ENCODE data around the gene TAMALIN. TPM values are rescaled to one million over a fixed set of nuclear protein-coding genes. Genes with fewer than 3 reads are reported as not detected.

Gene TAMALIN
- total and polyA plus RNA-seq, 7 experiments from 2014 or later: 1.1 to 501 (median 30.1) TPM

- Histone ChIP-seq H3K4me1 (ENCODE audit: control insufficient read depth in 2 of 2, insufficient read depth in 2 of 2, low read length in 2 of 2) (peaks cover 21 to 22% of the 10 kb centered on the region in 2 donors), H3K27ac (ENCODE audit: low read depth, low read length) (no peak overlapping the region), H3K36me3 (ENCODE audit: control insufficient read depth in 2 of 3, insufficient read depth in 3 of 3, low read length in 3 of 3) (no peaks in the 10 kb centered on the region), H3K27me3 (ENCODE audit: control insufficient read depth in 2 of 2, insufficient read depth in 2 of 2, low read length in 2 of 2) (no peaks in the 10 kb centered on the region), H3K4me3 (ENCODE audit: low read length) (no peak overlapping the region), H3K9me3 (ENCODE audit: control insufficient read depth in 2 of 3, low read length in 3 of 3) (no peaks in the 10 kb centered on the region)
- Mint-ChIP-seq H3K4me3 (peak overlapping the region; percentile 49 to 98 (median 94)), H3K9me3 (peaks cover 0 to 3% (median 0%) of the 10 kb centered on the region in 11 donors), H3K27ac (peak overlapping the region; percentile 39 to 100 (median 99)), H3K27me3 (peaks cover 0 to 9% (median 0%) of the 10 kb centered on the region in 5 donors), H3K36me3 (peaks cover 0 to 2% (median 0%) of the 10 kb centered on the region in 5 donors), H3K4me1 (peaks cover 21 to 44% (median 37%) of the 10 kb centered on the region in 7 donors)
- POLR2A ChIA-PET: no interaction called here
- DNase-seq (no peak), ATAC-seq (no peak)
- CTCF ChIA-PET: interaction anchor here (2.1 kb wide), 1 partner anchor 23 kb away, joined by 16 read pairs; no protein-coding TSS in a partner anchor
- intact Hi-C loops (cut with micrococcal nuclease): no loop called here
These were observed 42.5 kb downstream of the TAMALIN start for GRCh38 chr12:52049286-52049685.

- Mint-ChIP-seq H3K9me3 (peaks cover 0 to 2% (median 0%) of the 10 kb centered on the region in 11 donors), H3K27ac (peak overlapping the region; percentile 39 to 100 (median 99)), H3K27me3 (peaks cover 0 to 9% (median 0%) of the 10 kb centered on the region in 5 donors), H3K36me3 (peaks cover 0 to 2% (median 0%) of the 10 kb centered on the region in 5 donors), H3K4me1 (peaks cover 23 to 44% (median 37%) of the 10 kb centered on the region in 7 donors), H3K4me3 (peak overlapping the region; percentile 49 to 98 (median 94))
- ATAC-seq (no peak), DNase-seq (no peak)
- intact Hi-C loops (cut with micrococcal nuclease): loop anchor here (2.0 to 10.0 kb wide), 5 partner anchors 43 to 1965 kb away; partner anchors contain the start of genes EIF4B (in 1 of the 2), GALNT6 (in 1 of the 2), SMARCD1 (in 1 of the 2) and TAMALIN (in 1 of the 2)
- Histone ChIP-seq H3K9me3 (ENCODE audit: control insufficient read depth in 2 of 3, low read length in 3 of 3) (no peaks in the 10 kb centered on the region), H3K36me3 (ENCODE audit: control insufficient read depth in 2 of 3, insufficient read depth in 3 of 3, low read length in 3 of 3) (peaks cover 0 to 2% (median 0%) of the 10 kb centered on the region in 3 experiments), H3K27me3 (ENCODE audit: control insufficient read depth in 2 of 2, insufficient read depth in 2 of 2, low read length in 2 of 2) (no peaks in the 10 kb centered on the region), H3K4me3 (ENCODE audit: low read length) (no peak overlapping the region), H3K4me1 (ENCODE audit: control insufficient read depth in 2 of 2, insufficient read depth in 2 of 2, low read length in 2 of 2) (peaks cover 21 to 22% of the 10 kb centered on the region in 2 donors), H3K27ac (ENCODE audit: low read depth, low read length) (no peak overlapping the region)
- ChIA-PET CTCF (interaction anchor here (3.3 kb wide), 1 partner anchor 24 kb away, joined by 17 read pairs; no protein-coding TSS in a partner anchor), POLR2A (no interaction called here)
These were observed 42.9 kb downstream of the TAMALIN start for GRCh38 chr12:52049688-52050087.

- POLR2A ChIA-PET: interaction anchor here (1.2 to 1.7 kb wide), 6 partner anchors 12 to 43 kb away, joined by 4 to 10 read pairs (median 4); no protein-coding TSS in a partner anchor
- Mint-ChIP-seq H3K27ac (peak overlapping the region; percentile 39 to 100 (median 99)), H3K9me3 (peaks cover 0 to 2% (median 0%) of the 10 kb centered on the region in 11 donors), H3K36me3 (peaks cover 0 to 2% (median 0%) of the 10 kb centered on the region in 5 donors), H3K27me3 (peaks cover 0 to 9% (median 0%) of the 10 kb centered on the region in 5 donors), H3K4me3 (peak overlapping the region; percentile 73 to 98 (median 94)), H3K4me1 (peaks cover 23 to 44% (median 37%) of the 10 kb centered on the region in 7 donors)
- ATAC-seq: peak; percentile 12
- Histone ChIP-seq H3K27ac (ENCODE audit: low read depth, low read length) (peak overlapping the region; percentile 87), H3K9me3 (ENCODE audit: control insufficient read depth in 2 of 3, low read length in 3 of 3) (no peaks in the 10 kb centered on the region), H3K4me1 (ENCODE audit: control insufficient read depth in 2 of 2, insufficient read depth in 2 of 2, low read length in 2 of 2) (peaks cover 21 to 22% of the 10 kb centered on the region in 2 donors), H3K27me3 (ENCODE audit: control insufficient read depth in 2 of 2, insufficient read depth in 2 of 2, low read length in 2 of 2) (no peaks in the 10 kb centered on the region), H3K36me3 (ENCODE audit: control insufficient read depth in 2 of 3, insufficient read depth in 3 of 3, low read length in 3 of 3) (peaks cover 0 to 8% (median 0%) of the 10 kb centered on the region in 3 experiments), H3K4me3 (ENCODE audit: low read length) (peak overlapping the region; percentile 71)
- peak in 2 of 9 donors; percentile 31 to 69 for DNase-seq
- intact Hi-C loops (cut with micrococcal nuclease): loop anchor here (2.0 to 10.0 kb wide), 5 partner anchors 43 to 1965 kb away; partner anchors contain the start of genes EIF4B (in 1 of the 2), GALNT6 (in 1 of the 2), SMARCD1 (in 1 of the 2) and TAMALIN (in 1 of the 2)
- CTCF ChIA-PET: interaction anchor here (3.3 kb wide), 1 partner anchor 24 kb away, joined by 17 read pairs; no protein-coding TSS in a partner anchor
These were observed 43.5 kb downstream of the TAMALIN start for GRCh38 chr12:52050116-52050757.

GRCh38 chr12:52050758-52051541, 44.2 kb downstream of the TAMALIN start, which contains the start of gene NR4A1:
TSS of gene NR4A1 (plus strand) at chr12:52051442. CDS start at chr12:52054329, 2,887 bp downstream.
- H3K9me3 Mint-ChIP-seq: peaks cover 0 to 2% (median 0%) of the 10 kb centered on the region in 11 donors
- ATAC-seq (peak; percentile 96), DNase-seq (peak; percentile 98 to 100 (median 99))
- peak within 1 kb of the TSS; percentile 93 for H3K27ac ChIP-seq (ENCODE audit: low read depth, low read length)
- ChIA-PET POLR2A (interaction anchor here (0.6 to 1.7 kb wide), 11 partner anchors 13 to 45 kb away, joined by 3 to 13 read pairs (median 5); partner anchors contain the start of gene ATG101), CTCF (interaction anchor here (0.7 to 3.3 kb wide), 5 partner anchors 19 to 769 kb away, joined by 3 to 17 read pairs (median 4); partner anchors contain the start of gene ATG101)
- peaks cover 0 to 8% (median 0%) of the 10 kb centered on the region in 3 experiments for H3K36me3 ChIP-seq (ENCODE audit: control insufficient read depth in 2 of 3, insufficient read depth in 3 of 3, low read length in 3 of 3)
- peaks cover 21 to 22% of the 10 kb centered on the region in 2 donors for H3K4me1 ChIP-seq (ENCODE audit: control insufficient read depth in 2 of 2, insufficient read depth in 2 of 2, low read length in 2 of 2)
- H3K4me1 Mint-ChIP-seq: peaks cover 23 to 41% (median 37%) of the 10 kb centered on the region in 7 donors
- H3K27me3 Mint-ChIP-seq: peaks cover 0 to 9% (median 0%) of the 10 kb centered on the region in 5 donors
- H3K27ac Mint-ChIP-seq: peak within 1 kb of the TSS; percentile 59 to 100 (median 99)
- peak within 1 kb of the TSS; percentile 90 to 98 (median 94) for H3K4me3 Mint-ChIP-seq
- no peaks in the 10 kb centered on the region for H3K27me3 ChIP-seq (ENCODE audit: control insufficient read depth in 2 of 2, insufficient read depth in 2 of 2, low read length in 2 of 2)
- peak within 1 kb of the TSS; percentile 71 for H3K4me3 ChIP-seq (ENCODE audit: low read length)
- intact Hi-C loops (cut with micrococcal nuclease): loop anchor here (1.0 to 10.0 kb wide), 12 partner anchors 9 to 1966 kb away; partner anchors contain the start of genes ATG101 (in 2 of the 2), TAMALIN (in 2 of the 2), EIF4B (in 1 of the 2) and GALNT6 (in 1 of the 2)
- H3K36me3 Mint-ChIP-seq: peaks cover 0 to 2% (median 0%) of the 10 kb centered on the region in 5 donors
- no peaks in the 10 kb centered on the region for H3K9me3 ChIP-seq (ENCODE audit: control insufficient read depth in 2 of 3, low read length in 3 of 3)

- no peak for ATAC-seq
- peaks cover 23 to 41% (median 36%) of the 10 kb centered on the region in 7 donors for H3K4me1 Mint-ChIP-seq
- peak overlapping the region; percentile 70 for H3K4me3 ChIP-seq (ENCODE audit: low read length)
These were observed 45.9 kb downstream of the TAMALIN start for GRCh38 chr12:52052468-52053186.

More at GRCh38 chr12:52052468-52053186, 45.9 kb downstream of the TAMALIN start:
- H3K9me3 Mint-ChIP-seq: peaks cover 0 to 2% (median 0%) of the 10 kb centered on the region in 11 donors
- CTCF ChIA-PET: interaction anchor here (0.7 to 3.3 kb wide), 3 partner anchors 17 to 30 kb away, joined by 3 to 17 read pairs (median 6); no protein-coding TSS in a partner anchor
- H3K36me3 Mint-ChIP-seq: peaks cover 0 to 2% (median 0%) of the 10 kb centered on the region in 5 donors
- peak in 6 of 9 donors; percentile 39 to 65 (median 48) for DNase-seq
- H3K27me3 Mint-ChIP-seq: peaks cover 0 to 9% (median 0%) of the 10 kb centered on the region in 5 donors
- POLR2A ChIA-PET: interaction anchor here (0.6 to 1.0 kb wide), 2 partner anchors 14 to 19 kb away, joined by 3 read pairs; no protein-coding TSS in a partner anchor
- H3K4me3 Mint-ChIP-seq: peak overlapping the region; percentile 90 to 98 (median 94)
- peaks cover 21 to 22% of the 10 kb centered on the region in 2 donors for H3K4me1 ChIP-seq (ENCODE audit: control insufficient read depth in 2 of 2, insufficient read depth in 2 of 2, low read length in 2 of 2)
- H3K36me3 ChIP-seq (ENCODE audit: control insufficient read depth in 2 of 3, insufficient read depth in 3 of 3, low read length in 3 of 3): peaks cover 0 to 25% (median 0%) of the 10 kb centered on the region in 3 experiments
- no peaks in the 10 kb centered on the region for H3K9me3 ChIP-seq (ENCODE audit: control insufficient read depth in 2 of 3, low read length in 3 of 3)
- intact Hi-C loops (cut with micrococcal nuclease): loop anchor here (5.0 to 10.0 kb wide), 3 partner anchors 658 to 1968 kb away; partner anchors contain the start of genes EIF4B (in 1 of the 2), GALNT6 (in 1 of the 2) and SMARCD1 (in 1 of the 2)
- H3K27ac Mint-ChIP-seq: peak overlapping the region; percentile 59 to 100 (median 99)
- no peaks in the 10 kb centered on the region for H3K27me3 ChIP-seq (ENCODE audit: control insufficient read depth in 2 of 2, insufficient read depth in 2 of 2, low read length in 2 of 2)
- peak overlapping the region; percentile 93 for H3K27ac ChIP-seq (ENCODE audit: low read depth, low read length)

Data from naive thymus-derived CD4-positive, alpha-beta T cell (primary cell).